Activated CD8-positive, alpha-beta memory T cell treated with anti-CD3 and anti-CD28 coated beads for 48 hours (primary cell): ENCODE results near the gene LPXN.
A peak's percentile ranks its signal among the peaks of the same experiment; 100 is the strongest.
"Not testable (repeated sequence)": the region's sequence is repeated elsewhere in the genome, so short reads cannot be mapped to it uniquely, and the experiment has no call there.

Experiments
- DNase-seq, 3 experiments: peaks; one replicate each; pipeline ENCODE4 v3.0.0-alpha.2; 2020; ENCODE audit warnings: low read depth in 2 of 3, low spot score in 2 of 3

LPXN gene

GRCh38 chr11:58579192-58580129 is 3.8 kb upstream of the LPXN start:
- DNase-seq = peak; percentile 62 to 82 (median 71)

DNA sequence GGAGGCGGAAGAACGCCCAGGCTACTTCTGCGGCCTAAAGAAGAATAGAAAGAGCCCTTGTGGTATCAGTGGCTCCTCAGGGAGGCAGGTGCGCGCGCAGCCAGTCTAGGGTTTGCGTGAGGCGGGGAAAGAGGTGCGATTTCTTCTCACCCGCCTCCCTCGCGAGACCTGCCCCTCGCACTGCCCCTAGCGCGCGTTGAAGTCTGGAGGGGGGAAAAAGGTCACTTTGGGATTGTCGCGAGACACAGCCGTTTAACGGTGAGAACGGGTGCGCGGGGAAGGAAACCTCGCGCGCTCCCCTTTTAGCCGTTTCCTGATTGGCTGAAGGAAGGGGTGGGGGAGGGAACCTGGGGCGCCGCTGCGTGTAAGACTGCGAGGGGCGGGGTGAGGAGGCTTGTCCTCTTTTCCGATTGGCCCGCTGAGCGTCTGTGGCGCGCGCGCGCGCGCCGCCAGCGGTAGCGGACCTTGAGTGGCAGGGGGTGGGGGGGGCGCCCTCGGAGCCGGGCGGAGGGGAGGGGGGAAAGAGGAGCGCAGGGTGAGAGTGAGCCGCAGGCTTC is 3.1 kb upstream of the LPXN start, which contains the start of gene ZFP91:
Gene ZFP91, plus strand, starts transcription at position 429 of the 557 bp plus-strand sequence. CDS start 219 bp downstream, outside the sequence.
- DNase-seq = peak; percentile 89 to 93 (median 89)

DNA sequence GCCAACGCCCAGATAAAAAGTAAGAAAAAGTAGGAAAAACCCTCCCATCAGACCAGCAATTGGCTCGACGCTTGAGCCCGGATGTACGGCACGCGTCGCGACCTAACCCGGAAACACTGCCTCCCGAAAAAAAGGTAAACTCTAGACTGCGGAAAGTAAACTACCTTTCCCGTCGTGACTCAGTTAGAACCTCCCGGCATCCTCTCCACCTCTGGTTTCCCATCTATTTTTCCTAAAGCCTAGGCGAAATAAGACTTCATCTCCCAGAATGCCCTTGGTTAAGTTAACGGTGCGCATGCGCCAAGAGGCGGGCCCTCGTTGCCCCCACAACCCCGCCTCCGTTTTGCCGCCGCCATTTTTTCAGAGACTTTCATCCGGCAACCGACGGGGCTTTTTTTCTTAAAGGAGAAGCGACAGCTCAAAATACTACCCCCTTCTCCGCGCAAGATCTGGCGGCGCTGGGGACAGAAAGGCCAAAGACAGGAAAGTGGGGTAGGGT is 2.5 kb upstream of the LPXN start:
- peak; percentile 79 to 87 (median 80) for DNase-seq

GRCh38 chr11:58577555-58578135 is 2.0 kb upstream of the LPXN start:
- DNase-seq = peak; percentile 51 to 60 (median 58)

GRCh38 chr11:58576887-58577471 is 1.3 kb upstream of the LPXN start:
- no peak for DNase-seq

DNA sequence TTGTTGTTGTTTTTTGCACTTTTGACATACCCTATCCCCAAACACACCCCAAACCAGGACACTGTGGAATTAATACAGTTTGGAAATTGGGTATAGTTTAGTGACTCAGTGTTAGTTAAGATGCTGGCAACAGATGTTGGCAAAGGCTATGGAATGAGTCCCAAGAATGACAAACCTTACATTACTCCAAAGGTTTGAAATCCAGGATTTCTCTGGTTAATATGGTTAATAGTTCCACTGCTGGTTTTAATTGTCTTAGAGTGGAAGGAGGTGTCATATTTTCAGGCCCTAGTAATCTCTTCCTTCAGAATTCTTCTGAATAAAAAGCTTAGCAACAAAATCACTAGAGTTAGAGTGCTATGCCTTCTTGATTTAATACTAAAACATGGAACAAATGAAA is 775 bp downstream of the LPXN start:
- no peak for DNase-seq

DNA sequence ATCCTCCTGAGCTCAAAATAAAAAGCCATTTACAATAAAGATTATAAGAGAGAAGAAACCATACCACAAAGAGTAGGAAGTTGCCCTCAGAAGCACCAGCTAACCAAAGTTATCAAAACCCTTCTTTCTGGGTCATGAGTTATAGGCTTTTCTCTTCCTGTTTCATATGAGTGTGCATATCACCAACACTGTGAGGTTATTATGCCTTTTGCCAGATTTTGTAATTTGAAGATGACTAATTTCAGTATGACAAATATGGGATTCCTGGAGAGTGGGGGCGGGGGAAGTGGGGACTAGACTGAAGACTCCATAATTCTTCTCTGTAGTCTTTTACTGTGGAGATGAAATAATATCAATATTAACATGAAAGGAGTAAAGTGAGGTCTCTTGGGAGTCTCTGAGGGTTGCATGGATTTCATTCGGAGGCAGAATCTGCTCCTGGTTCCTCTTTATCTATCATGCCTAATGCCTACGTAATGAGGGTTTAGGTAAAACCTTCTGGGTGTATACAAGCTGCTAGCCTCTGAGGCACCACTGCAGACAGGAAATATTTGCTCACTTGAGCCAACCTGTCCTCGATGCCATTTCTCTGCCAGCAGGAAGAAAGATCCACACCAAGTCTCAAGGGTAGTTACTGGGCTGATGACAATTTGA is 2.1 kb downstream of the LPXN start:
- no peak for DNase-seq

DNA sequence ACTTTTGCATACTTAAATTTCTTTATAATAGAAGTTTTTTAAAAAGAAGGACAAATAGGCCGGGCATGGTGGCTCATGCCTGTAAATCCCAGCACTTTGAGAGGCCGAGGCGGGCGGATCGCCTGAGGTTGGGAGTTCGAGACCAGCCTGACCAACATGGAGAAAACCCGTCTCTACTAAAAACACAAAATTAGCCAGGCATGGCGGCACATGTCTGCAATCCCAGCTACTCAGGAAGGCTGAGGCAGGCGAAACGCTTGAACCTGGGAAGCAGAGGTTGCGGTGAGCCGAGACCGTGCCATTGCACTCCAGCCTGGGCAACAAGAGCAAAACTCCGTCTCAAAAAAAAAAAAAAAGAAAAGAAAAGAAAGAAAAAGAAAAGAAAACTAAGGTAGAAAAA is 2.8 kb downstream of the LPXN start:
- DNase-seq = not testable (repeated sequence)

DNA sequence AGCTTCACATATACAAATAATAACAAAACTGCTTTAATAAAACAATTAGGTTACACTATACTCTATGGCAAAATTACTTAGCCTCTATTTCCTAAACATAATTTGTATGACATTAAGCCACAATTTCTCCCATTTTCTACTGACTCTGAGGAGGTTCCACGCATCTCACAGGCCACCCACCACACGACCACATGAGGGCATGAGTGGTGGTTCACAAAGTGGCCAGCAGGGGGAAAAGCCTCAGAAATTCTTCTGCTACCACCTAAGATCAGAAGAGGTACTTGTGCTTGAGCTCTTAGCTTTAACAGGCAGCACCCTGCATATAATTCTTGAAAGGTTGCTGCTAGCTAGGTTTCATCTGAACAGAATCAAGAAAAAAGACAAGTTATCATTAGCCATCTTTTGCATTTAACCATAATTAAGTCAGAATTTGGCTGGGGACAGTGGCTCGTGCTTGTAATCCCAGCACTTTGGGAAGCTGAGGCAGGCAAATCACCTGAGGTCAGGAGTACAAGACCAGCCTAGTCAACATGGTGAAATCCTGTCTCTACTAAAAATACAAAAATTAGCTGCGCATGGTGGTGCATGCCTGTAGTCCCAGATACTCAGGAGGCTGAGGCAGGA is 7.7 kb downstream of the LPXN start:
- DNase-seq = peak; percentile 36 to 45 (median 44)

DNA sequence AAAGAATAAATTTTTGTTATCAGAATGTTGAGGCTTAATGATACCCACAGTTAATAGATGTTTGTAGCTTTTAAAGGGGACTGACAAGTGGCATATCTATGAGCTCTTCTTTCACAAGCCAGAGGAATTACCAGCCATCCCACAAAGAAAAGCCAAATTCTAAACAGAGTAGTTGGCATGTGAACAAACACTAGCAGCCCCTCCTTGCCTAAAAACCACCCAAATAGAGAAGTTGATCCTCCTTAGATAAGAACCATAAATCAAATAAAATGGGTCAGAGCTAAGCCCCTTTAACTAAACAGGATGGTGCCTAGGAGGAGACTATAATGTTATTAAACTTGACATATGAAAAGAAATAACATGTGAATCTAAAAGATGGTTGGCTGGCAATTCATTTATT is 11.4 kb downstream of the LPXN start:
- DNase-seq = no peak

GRCh38 chr11:58562375-58562800 is 13.3 kb downstream of the LPXN start:
- no peak for DNase-seq

GRCh38 chr11:58561394-58562098 is 14.1 kb downstream of the LPXN start:
- DNase-seq = no peak

DNA sequence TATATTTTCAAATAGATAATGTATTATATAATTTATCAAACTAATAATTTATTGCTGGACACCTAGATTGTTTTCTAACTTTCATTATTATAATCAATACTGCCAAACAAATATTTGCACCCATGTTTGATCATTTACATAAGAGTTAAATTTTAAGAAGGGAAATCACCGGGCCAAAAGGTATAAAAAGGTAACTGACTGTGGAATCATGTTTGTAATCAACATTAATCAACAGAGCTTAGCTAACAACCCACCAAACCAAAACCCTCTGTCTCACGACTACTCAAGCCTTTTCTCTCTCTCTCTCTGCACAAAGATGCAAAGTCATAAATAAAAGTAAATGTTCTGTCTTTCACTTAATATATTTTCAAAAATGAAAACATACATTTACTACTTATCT is 14.8 kb downstream of the LPXN start:
- no peak for DNase-seq

DNA sequence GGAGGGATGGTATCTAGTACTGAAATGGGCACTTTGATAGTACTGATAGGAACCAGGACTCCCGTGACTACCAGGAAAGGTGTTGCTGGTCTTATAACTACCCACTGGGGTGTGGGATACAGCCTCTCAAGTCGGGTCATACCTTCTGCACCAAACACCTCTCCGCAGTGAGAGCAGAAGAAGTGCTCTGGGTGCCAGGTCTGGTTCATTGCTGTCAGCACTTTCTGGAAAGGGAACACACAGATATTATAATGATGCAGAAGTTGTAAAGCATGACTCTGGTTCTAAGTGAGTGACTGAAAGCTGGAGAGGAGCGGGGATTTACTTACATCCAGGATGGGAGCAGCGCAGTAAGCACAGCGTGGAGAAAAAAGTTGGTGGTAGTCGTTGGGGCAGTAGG is 26.0 kb downstream of the LPXN start:
- no peak for DNase-seq

- no peak for DNase-seq
Observed at GRCh38 chr11:58546841-58547240, 28.8 kb downstream of the LPXN start.

- DNase-seq = no peak
Observed at GRCh38 chr11:58531865-58532341, 43.8 kb downstream of the LPXN start.

DNA sequence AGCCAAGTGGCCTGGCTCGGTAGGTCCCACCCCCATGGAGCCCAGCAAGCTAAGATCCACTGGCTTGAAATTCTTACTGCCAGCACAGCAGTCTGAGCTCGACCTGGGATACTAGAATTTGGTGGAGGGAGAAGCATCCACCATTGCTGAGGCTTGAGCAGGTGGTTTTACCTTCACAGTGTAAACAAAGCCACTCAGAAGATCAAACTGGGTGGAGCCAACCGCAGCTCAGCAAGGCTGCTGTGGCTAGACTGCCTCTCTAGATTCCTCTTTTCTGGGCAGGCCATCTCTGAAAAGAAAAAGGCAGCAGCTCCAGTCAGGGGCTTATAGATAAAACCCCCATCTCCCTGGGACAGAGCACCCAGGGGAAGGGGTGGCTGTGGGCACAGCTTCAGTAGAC is 45.4 kb downstream of the LPXN start:
- no peak for DNase-seq

DNA sequence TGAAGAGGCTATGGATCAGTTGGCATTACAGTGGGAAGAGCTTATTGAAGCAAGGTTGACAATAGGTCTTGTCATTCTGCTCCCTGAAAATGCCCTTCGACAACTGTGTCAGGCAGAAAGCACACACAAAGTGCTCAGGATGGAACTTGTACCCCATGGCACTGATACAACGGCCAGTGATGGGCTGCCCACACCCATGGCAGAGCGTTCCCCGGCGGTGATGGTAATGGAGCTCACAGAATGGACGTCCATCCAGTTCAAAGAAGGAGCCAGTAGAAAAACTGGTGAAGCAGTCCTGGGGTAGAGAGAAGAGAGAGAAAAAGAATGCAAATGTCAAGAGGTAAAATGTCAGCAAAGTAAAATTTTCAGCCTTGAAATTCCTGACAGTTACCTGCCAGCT is 48.2 kb downstream of the LPXN start:
- DNase-seq = no peak

GRCh38 chr11:58526721-58527120 is 48.9 kb downstream of the LPXN start:
- DNase-seq = no peak
